Suprapubic skin (tissue), 4 donors: ENCODE results near the gene MIR17HG.

Source experiments
- CTCF ChIP-seq, 2 donors: fragments of 200-600 bp in 1 of 2; fragments of 450-650 bp in 1 of 2; sonication (generic) in 1 of 2; IDR thresholded peaks; one replicate each; pipeline ENCODE4 v1.5.1; 2016 to 2019; ENCODE audit warnings: antibody characterized with exemption in 2 of 2, mild to moderate bottlenecking in 1 of 2, moderate library complexity in 1 of 2
- EP300 ChIP-seq: sonication (generic); formaldehyde crosslinking; IDR thresholded peaks from one replicate; pipeline ENCODE4 v1.6.1; 2017; ENCODE audit warnings: antibody characterized with exemption
- POLR2A ChIP-seq, 2 donors: fragments of 450-650 bp; IDR thresholded peaks; one replicate each; pipeline ENCODE4 v1.6.1; 2017; ENCODE audit warnings: antibody characterized with exemption in 2 of 2, mild to moderate bottlenecking in 2 of 2, moderate library complexity in 2 of 2
- POLR2AphosphoS5 ChIP-seq, 3 donors: sonication (generic); formaldehyde crosslinking; IDR thresholded peaks; one replicate each; pipeline ENCODE4 v1.6.1; 2017; ENCODE audit warnings: antibody characterized with exemption in 3 of 3

- TF ChIP-seq POLR2A (IDR thresholded peaks at IDR 0.05): no peak
- no peak for TF ChIP-seq POLR2AphosphoS5 (IDR thresholded peaks at IDR 0.05)
- TF ChIP-seq EP300: no peak
- TF ChIP-seq CTCF (IDR thresholded peaks at IDR 0.05): no peak
Measured at GRCh38 chr13:91314888-91315287, 32.6 kb upstream of the MIR17HG start.
